ENCODE data around the gene FAM53B.

DNA sequence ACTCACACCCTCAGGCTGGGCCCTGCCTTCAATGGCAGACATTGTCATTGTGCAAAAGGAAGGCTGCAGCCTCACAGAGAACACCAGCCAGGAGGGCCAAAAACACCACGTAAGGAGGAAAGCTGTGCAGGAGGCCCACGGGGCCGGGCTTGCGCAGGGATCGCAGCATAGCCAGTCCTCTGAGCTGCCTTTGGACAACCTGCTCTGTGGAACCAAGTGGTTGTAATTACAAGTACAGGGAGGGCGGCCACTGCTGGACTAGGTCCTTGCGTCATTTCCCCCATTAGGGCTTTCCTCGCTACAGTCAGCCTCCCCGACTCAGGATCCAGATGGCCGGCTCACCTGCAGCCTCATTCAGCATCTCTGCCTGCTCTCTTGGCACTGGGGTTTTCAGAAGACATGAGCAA lies 66.9 kb downstream of the FAM53B start:
- TF ChIP-seq, protein P1, sequence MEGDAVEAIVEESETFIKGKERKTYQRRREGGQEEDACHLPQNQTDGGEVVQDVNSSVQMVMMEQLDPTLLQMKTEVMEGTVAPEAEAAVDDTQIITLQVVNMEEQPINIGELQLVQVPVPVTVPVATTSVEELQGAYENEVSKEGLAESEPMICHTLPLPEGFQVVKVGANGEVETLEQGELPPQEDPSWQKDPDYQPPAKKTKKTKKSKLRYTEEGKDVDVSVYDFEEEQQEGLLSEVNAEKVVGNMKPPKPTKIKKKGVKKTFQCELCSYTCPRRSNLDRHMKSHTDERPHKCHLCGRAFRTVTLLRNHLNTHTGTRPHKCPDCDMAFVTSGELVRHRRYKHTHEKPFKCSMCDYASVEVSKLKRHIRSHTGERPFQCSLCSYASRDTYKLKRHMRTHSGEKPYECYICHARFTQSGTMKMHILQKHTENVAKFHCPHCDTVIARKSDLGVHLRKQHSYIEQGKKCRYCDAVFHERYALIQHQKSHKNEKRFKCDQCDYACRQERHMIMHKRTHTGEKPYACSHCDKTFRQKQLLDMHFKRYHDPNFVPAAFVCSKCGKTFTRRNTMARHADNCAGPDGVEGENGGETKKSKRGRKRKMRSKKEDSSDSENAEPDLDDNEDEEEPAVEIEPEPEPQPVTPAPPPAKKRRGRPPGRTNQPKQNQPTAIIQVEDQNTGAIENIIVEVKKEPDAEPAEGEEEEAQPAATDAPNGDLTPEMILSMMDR (IDR thresholded peaks at IDR 0.05; ENCODE audit: low read length) = no peak
- TF ChIP-seq EZH2 (optimal IDR thresholded peaks at IDR 0.05; ENCODE audit: low read depth, low read length) (no peak), EZH2phosphoT487 (IDR thresholded peaks at IDR 0.05; ENCODE audit: low read length) (no peak)

Measured in MM.1S (cell line).